ENCODE results near the gene ZNF670.

ZNF670 gene

DNA sequence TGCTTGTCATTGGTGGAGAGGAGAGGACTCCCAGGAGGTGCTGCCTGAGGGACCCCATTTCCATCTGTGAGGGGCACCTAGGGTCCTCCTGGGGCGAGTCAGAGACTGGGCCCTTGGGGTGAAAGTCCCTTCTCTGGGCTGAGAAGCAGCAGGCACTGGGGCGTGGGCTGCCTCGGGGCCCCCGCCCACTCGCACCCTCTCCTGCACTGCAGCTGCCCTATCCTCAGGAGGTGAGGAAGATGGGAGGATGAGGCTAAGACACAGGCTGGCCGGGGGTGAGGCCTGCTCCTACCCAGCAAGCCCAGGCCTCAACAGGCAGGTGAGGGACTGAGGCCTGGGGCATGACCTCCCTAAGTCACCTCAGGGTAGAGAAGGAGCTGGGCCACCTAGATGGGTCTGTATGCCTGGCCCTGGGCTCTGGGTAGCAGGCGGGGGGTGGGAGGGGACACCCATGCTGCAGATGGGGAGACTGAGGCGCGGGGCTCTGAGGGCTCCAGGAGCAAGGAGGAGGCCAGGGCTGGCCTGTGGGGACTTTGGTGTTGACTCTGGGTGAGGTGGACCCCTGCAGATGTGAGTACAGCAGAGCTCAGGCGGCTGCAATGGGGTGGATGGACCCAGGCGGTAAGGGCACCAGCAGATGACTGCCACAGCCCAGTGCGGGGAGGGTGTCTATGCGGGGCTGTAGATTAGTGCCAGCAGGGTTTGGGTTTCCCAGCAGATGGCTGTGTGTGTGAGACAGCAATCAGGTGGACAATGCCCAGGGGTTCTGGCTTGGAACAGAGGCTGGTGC, 35.9 kb upstream of the ZNF670 start:
- Histone ChIP-seq H3K4me3 (ENCODE audit: low read depth, low read length) (no peak overlapping the region), H3K27ac (ENCODE audit: low read depth, low read length) (no peak overlapping the region), H3K27me3 (ENCODE audit: control insufficient read depth, insufficient read depth, low read length) (peaks cover 30% of the 10 kb centered on the region), H3K9me3 (ENCODE audit: control insufficient read depth, insufficient read depth, low read length) (no peaks in the 10 kb centered on the region), H3K4me1 (ENCODE audit: control insufficient read depth, insufficient read depth, low read length) (0 out of 2 replicates have a peak, but pooled peaks cover 3% of the 10 kb centered on the region), H3K36me3 (ENCODE audit: control insufficient read depth, insufficient read depth, low read length) (no peaks in the 10 kb centered on the region), H3K9ac (ENCODE audit: low read depth, low read length) (no peak overlapping the region)

DNA sequence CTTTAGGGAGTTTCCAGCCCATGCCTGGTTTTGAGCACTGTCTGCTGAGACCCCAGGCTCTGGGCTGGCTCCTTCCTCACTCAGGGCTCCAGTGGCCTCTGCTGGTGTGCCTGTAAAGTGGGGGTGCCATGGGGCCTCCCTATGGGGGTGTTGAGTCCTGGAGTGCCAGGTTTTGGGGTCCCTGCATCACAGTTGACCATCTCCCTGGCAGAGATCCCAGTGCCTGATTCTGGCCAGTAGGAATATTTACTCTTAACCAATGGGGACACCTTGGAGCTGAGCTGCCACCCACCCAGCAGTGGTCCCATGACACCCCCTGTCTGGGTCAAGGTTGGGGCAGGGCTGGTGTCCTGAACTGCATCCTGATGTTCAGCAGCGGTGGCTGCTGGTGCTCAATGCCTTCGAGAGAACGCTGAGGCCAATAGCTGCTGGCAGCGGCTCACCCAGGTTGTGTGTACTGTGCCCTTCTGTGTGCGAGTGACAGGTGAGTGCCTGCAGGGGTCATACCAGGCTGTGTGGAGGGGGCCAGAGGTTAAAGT, 35.2 kb upstream of the ZNF670 start:
- Histone ChIP-seq H3K4me3 (ENCODE audit: low read depth, low read length) (no peak overlapping the region), H3K9ac (ENCODE audit: low read depth, low read length) (no peak overlapping the region), H3K27me3 (ENCODE audit: control insufficient read depth, insufficient read depth, low read length) (peaks cover 34% of the 10 kb centered on the region), H3K4me1 (ENCODE audit: control insufficient read depth, insufficient read depth, low read length) (0 out of 2 replicates have a peak, but pooled peaks cover 3% of the 10 kb centered on the region), H3K36me3 (ENCODE audit: control insufficient read depth, insufficient read depth, low read length) (no peaks in the 10 kb centered on the region), H3K9me3 (ENCODE audit: control insufficient read depth, insufficient read depth, low read length) (no peaks in the 10 kb centered on the region), H3K27ac (ENCODE audit: low read depth, low read length) (no peak overlapping the region)

DNA sequence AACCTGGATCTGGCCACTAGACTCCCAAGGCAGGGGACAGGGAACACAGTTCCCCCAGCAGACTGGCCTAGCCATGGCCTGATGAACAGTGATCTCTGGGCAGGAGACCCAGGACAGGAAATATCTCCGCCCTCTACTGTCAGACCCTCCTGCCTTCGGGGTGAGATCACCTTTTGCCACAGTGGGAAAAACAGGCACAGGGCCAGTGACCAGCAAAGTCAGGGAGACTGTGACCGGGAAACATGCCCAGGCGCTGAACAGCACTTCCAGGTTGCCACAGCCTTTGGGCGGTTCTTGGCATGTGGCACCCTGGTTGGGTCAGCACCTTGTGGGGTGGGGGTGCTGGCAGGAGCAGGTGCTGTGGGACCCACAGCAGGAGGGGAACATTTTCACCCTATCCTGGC, 34.5 kb upstream of the ZNF670 start:
- Histone ChIP-seq H3K27me3 (ENCODE audit: control insufficient read depth, insufficient read depth, low read length) (peaks cover 34% of the 10 kb centered on the region), H3K9me3 (ENCODE audit: control insufficient read depth, insufficient read depth, low read length) (no peaks in the 10 kb centered on the region), H3K4me3 (ENCODE audit: low read depth, low read length) (no peak overlapping the region), H3K4me1 (ENCODE audit: control insufficient read depth, insufficient read depth, low read length) (0 out of 2 replicates have a peak, but pooled peaks cover 3% of the 10 kb centered on the region), H3K36me3 (ENCODE audit: control insufficient read depth, insufficient read depth, low read length) (no peaks in the 10 kb centered on the region), H3K27ac (ENCODE audit: low read depth, low read length) (no peak overlapping the region), H3K9ac (ENCODE audit: low read depth, low read length) (no peak overlapping the region)

GRCh38 chr1:247112479-247112781, 33.8 kb upstream of the ZNF670 start:
- H3K36me3 ChIP-seq (ENCODE audit: control insufficient read depth, insufficient read depth, low read length): no peaks in the 10 kb centered on the region
- H3K27ac ChIP-seq (ENCODE audit: low read depth, low read length): no peak overlapping the region
- H3K4me3 ChIP-seq (ENCODE audit: low read depth, low read length): peak overlapping the region; percentile 83

GRCh38 chr1:247111700-247112478, 33.3 kb upstream of the ZNF670 start:
- no peak overlapping the region for H3K27ac ChIP-seq (ENCODE audit: low read depth, low read length)

More at GRCh38 chr1:247112479-247112781, 33.8 kb upstream of the ZNF670 start:
- Histone ChIP-seq H3K9ac (ENCODE audit: low read depth, low read length) (no peak overlapping the region), H3K9me3 (ENCODE audit: control insufficient read depth, insufficient read depth, low read length) (no peaks in the 10 kb centered on the region), H3K27me3 (ENCODE audit: control insufficient read depth, insufficient read depth, low read length) (peaks cover 34% of the 10 kb centered on the region), H3K4me1 (ENCODE audit: control insufficient read depth, insufficient read depth, low read length) (0 out of 2 replicates have a peak, but pooled peaks cover 3% of the 10 kb centered on the region)

GRCh38 chr1:247111259-247111699, 32.7 kb upstream of the ZNF670 start:
- no peaks in the 10 kb centered on the region for H3K9me3 ChIP-seq (ENCODE audit: control insufficient read depth, insufficient read depth, low read length)
- H3K9ac ChIP-seq (ENCODE audit: low read depth, low read length): peak overlapping the region; percentile 44; the same call in 1 of the 2 replicates
- peaks cover 34% of the 10 kb centered on the region for H3K27me3 ChIP-seq (ENCODE audit: control insufficient read depth, insufficient read depth, low read length)
- no peaks in the 10 kb centered on the region for H3K36me3 ChIP-seq (ENCODE audit: control insufficient read depth, insufficient read depth, low read length)
- no peak overlapping the region for H3K27ac ChIP-seq (ENCODE audit: low read depth, low read length)
- peak overlapping the region; percentile 83 for H3K4me3 ChIP-seq (ENCODE audit: low read depth, low read length)
- H3K4me1 ChIP-seq (ENCODE audit: control insufficient read depth, insufficient read depth, low read length): peaks cover 7% of the 10 kb centered on the region; the same call in 1 of the 2 replicates

More at GRCh38 chr1:247111700-247112478, 33.3 kb upstream of the ZNF670 start:
- no peaks in the 10 kb centered on the region for H3K9me3 ChIP-seq (ENCODE audit: control insufficient read depth, insufficient read depth, low read length)
- H3K27me3 ChIP-seq (ENCODE audit: control insufficient read depth, insufficient read depth, low read length): peaks cover 34% of the 10 kb centered on the region
- H3K36me3 ChIP-seq (ENCODE audit: control insufficient read depth, insufficient read depth, low read length): no peaks in the 10 kb centered on the region
- 0 out of 2 replicates have a peak, but pooled peaks cover 3% of the 10 kb centered on the region for H3K4me1 ChIP-seq (ENCODE audit: control insufficient read depth, insufficient read depth, low read length)
- H3K4me3 ChIP-seq (ENCODE audit: low read depth, low read length): peak overlapping the region; percentile 83
- H3K9ac ChIP-seq (ENCODE audit: low read depth, low read length): no peak overlapping the region

- peak overlapping the region; percentile 44; the same call in 1 of the 2 replicates for H3K9ac ChIP-seq (ENCODE audit: low read depth, low read length)
- peaks cover 11% of the 10 kb centered on the region; the same call in 1 of the 2 replicates for H3K4me1 ChIP-seq (ENCODE audit: control insufficient read depth, insufficient read depth, low read length)
- H3K9me3 ChIP-seq (ENCODE audit: control insufficient read depth, insufficient read depth, low read length): no peaks in the 10 kb centered on the region
- peak overlapping the region; percentile 83 for H3K4me3 ChIP-seq (ENCODE audit: low read depth, low read length)
- H3K36me3 ChIP-seq (ENCODE audit: control insufficient read depth, insufficient read depth, low read length): no peaks in the 10 kb centered on the region
- H3K27ac ChIP-seq (ENCODE audit: low read depth, low read length): no peak overlapping the region
- H3K27me3 ChIP-seq (ENCODE audit: control insufficient read depth, insufficient read depth, low read length): peaks cover 34% of the 10 kb centered on the region
Measured at GRCh38 chr1:247110627-247111258, 32.1 kb upstream of the ZNF670 start.

DNA sequence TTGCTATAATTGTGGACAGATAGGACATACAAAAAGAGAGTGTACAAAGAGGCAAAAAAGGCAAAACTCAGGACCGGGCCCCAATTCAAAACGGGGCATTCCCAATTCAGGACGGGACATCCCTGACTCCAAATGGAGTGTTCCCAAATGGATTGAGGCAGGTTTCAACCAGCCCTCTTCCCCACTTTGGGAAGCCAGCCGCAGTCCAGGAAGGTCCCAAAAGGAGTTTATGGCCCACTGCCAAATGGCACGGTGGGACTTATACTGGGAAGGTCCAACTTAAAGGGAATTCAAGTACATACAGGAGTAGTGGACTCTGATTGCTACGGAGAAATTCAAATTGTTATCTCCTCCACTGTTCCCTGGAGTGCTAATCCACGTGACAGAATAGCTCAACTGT, 29.1 kb upstream of the ZNF670 start:
- no peak overlapping the region for H3K9ac ChIP-seq (ENCODE audit: low read depth, low read length)
- H3K27ac ChIP-seq (ENCODE audit: low read depth, low read length): no peak overlapping the region
- peaks cover 32% of the 10 kb centered on the region for H3K27me3 ChIP-seq (ENCODE audit: control insufficient read depth, insufficient read depth, low read length)
- H3K9me3 ChIP-seq (ENCODE audit: control insufficient read depth, insufficient read depth, low read length): no peaks in the 10 kb centered on the region
- no peak overlapping the region for H3K4me3 ChIP-seq (ENCODE audit: low read depth, low read length)
- H3K36me3 ChIP-seq (ENCODE audit: control insufficient read depth, insufficient read depth, low read length): no peaks in the 10 kb centered on the region
- H3K4me1 ChIP-seq (ENCODE audit: control insufficient read depth, insufficient read depth, low read length): peaks cover 23% of the 10 kb centered on the region

- H3K27me3 ChIP-seq (ENCODE audit: control insufficient read depth, insufficient read depth, low read length): peaks cover 17% of the 10 kb centered on the region
- H3K36me3 ChIP-seq (ENCODE audit: control insufficient read depth, insufficient read depth, low read length): peaks cover 16% of the 10 kb centered on the region
- H3K9ac ChIP-seq (ENCODE audit: low read depth, low read length): no peak overlapping the region
- no peak overlapping the region for H3K4me3 ChIP-seq (ENCODE audit: low read depth, low read length)
- H3K4me1 ChIP-seq (ENCODE audit: control insufficient read depth, insufficient read depth, low read length): peaks cover 19% of the 10 kb centered on the region
- no peak overlapping the region for H3K27ac ChIP-seq (ENCODE audit: low read depth, low read length)
- H3K9me3 ChIP-seq (ENCODE audit: control insufficient read depth, insufficient read depth, low read length): peaks cover 6% of the 10 kb centered on the region; the same call in 1 of the 2 replicates
Measured at GRCh38 chr1:247105966-247106365, 27.4 kb upstream of the ZNF670 start.

- Histone ChIP-seq H3K9me3 (ENCODE audit: control insufficient read depth, insufficient read depth, low read length) (peaks cover 14% of the 10 kb centered on the region), H3K27ac (ENCODE audit: low read depth, low read length) (peak overlapping the region; percentile 51), H3K4me3 (ENCODE audit: low read depth, low read length) (peak overlapping the region; percentile 97; the same call in 1 of the 2 replicates), H3K36me3 (ENCODE audit: control insufficient read depth, insufficient read depth, low read length) (peaks cover 26% of the 10 kb centered on the region), H3K9ac (ENCODE audit: low read depth, low read length) (no peak overlapping the region), H3K27me3 (ENCODE audit: control insufficient read depth, insufficient read depth, low read length) (peaks cover 8% of the 10 kb centered on the region; the same call in 1 of the 2 replicates), H3K4me1 (ENCODE audit: control insufficient read depth, insufficient read depth, low read length) (peaks cover 19% of the 10 kb centered on the region)
Measured at GRCh38 chr1:247104965-247105364, 26.4 kb upstream of the ZNF670 start.

All from HUES48 (cell line).